Heart right ventricle (tissue), 16 donors: ENCODE results near the gene CCL4. TPM values are rescaled to one million over a fixed set of nuclear protein-coding genes. Genes with fewer than 3 reads are reported as not detected.
"Not testable (repeated sequence)": the region's sequence is repeated elsewhere in the genome, so short reads cannot be mapped to it uniquely, and the experiment has no call there.

Source experiments
- ATAC-seq, 8 donors: fragments of 200-7000 bp; cut with Tn5 transposase; one replicate each; pipeline ENCODE4 v1.9.1; 2020; ENCODE audit warnings: mild to moderate bottlenecking in 8 of 8, moderate library complexity in 8 of 8, moderate number of reproducible peaks in 1 of 8
- DNase-seq, 2 donors: peaks; one replicate each; pipeline ENCODE4 v3.0.0-alpha.2; 2020
- H3K27ac ChIP-seq, 10 donors: fragments of 200-600 bp; sonication (generic) in 2 of 10; one replicate each; pipeline versions ENCODE4 v1.5.0 to v1.8.0; 2020 to 2022; ENCODE audit warnings: mild to moderate bottlenecking in 3 of 10
- H3K27me3 ChIP-seq, 7 donors: fragments of 200-600 bp; one replicate each; pipeline ENCODE4 v1.8.0; 2021 to 2022; ENCODE audit warnings: mild to moderate bottlenecking in 2 of 7
- H3K36me3 ChIP-seq, 9 donors: fragments of 200-600 bp; sonication (generic) in 1 of 9; one replicate each; pipeline versions ENCODE4 v1.5.0 to v1.8.0; 2020 to 2022; ENCODE audit warnings: mild to moderate bottlenecking in 2 of 9
- H3K4me1 ChIP-seq, 9 donors: fragments of 200-600 bp; sonication (generic) in 1 of 9; one replicate each; pipeline versions ENCODE4 v1.5.0 to v1.8.0; 2020 to 2022; ENCODE audit warnings: mild to moderate bottlenecking in 4 of 9
- H3K4me3 ChIP-seq, 10 donors: fragments of 200-600 bp; sonication (generic) in 2 of 10; one replicate each; pipeline versions ENCODE4 v1.5.0 to v1.8.0; 2020 to 2022; ENCODE audit warnings: mild to moderate bottlenecking in 7 of 10, moderate library complexity in 2 of 10
- H3K9me3 ChIP-seq, 11 donors: fragments of 200-600 bp in 10 of 11; sonication (generic) in 2 of 11; one replicate each; pipeline versions ENCODE4 v1.5.0 to v1.8.0; 2013 to 2022; ENCODE audit warnings: mild to moderate bottlenecking in 2 of 11, control low read depth in 1 of 11, moderate library complexity in 1 of 11
- WGBS, 2 donors: extraction: QIAGEN DNeasy Blood & Tissue Kit; methylation state at CpG; one replicate each; pipeline ENCODE4 v1.1.7; 2013; ENCODE audit warnings: inconsistent platforms in 1 of 2; 5-methylcytosine and 5-hydroxymethylcytosine counted together
- intact Hi-C, 10 donors: fragments of 100-400 bp; cut with DNase I; formaldehyde crosslinking; loops; one replicate each; pipeline versions ENCODE4 v1.11.1 to v1.14.2; 2022
- polyA plus RNA-seq, 2 donors: library from polyadenylated mRNA; stranded (reverse); fragments of 200-250 nt; gene quantifications; one replicate each; pipeline ENCODE4 v1.2.3, GENCODE V29; 2013
- total RNA-seq, 10 donors: library from RNA; stranded (reverse); fragmentation: NEBNext Ultra II Directional in 3 of 10; extraction: Animal tissue kit (Norgen Biotek cat#: 25700) in 3 of 10; gene quantifications; one replicate each; pipeline versions ENCODE4 v1.2.1 to v1.2.4, GENCODE V29; 2021 to 2023
- TF ChIP-seq, protein P1 (sequence below), 9 donors: fragments of 200-600 bp; sonication (generic) in 2 of 9; IDR thresholded peaks; one replicate each; pipeline versions ENCODE4 v1.5.0 to v1.8.0; 2021 to 2022; ENCODE audit warnings: antibody characterized with exemption in 9 of 9, mild to moderate bottlenecking in 5 of 9, moderate library complexity in 1 of 9
- donor health status: Arrhythmogenic right ventricular cardiomyopathy.
- donor health status: ischemic (EF 13 %, LVEDD 7.1; RV severe dilation, severe dysfunction).
- donor health status: healthy with polysubstance abuse.
- donor health status: DM: no; HTN: yes; CAD: no.
- donor health status: DM: no; HTN: no; CAD: no.
- donor health status: ischemic (EF 25% LVEDD 6.9; RV normal size, moderate dysfunction).
- donor health status: ischemic (EF 25% LVEDD 5.7; RV mildly dilated, moderate dysfunction).
- donor health status: healthy.
- donor health status: DM: yes; HTN: yes; CAD: no.
- donor health status: Ischemic cardiomyopathy.
- donor health status: ischemic (EF 35%, LVEDD 5.7; RV mildly dilated, moderate dysfunction).
- donor health status: nonischemic (EF 11% LVEDD 7.7; RV severe dilation, severe dysfunction).
- donor health status: DM: yes; HTN: yes; CAD: no.
- donor health status: PGD.
- donor health status: ischemic (EF 29% LVEDD 5.4; RV normal size, mild dysfunction).
- donor health status: nonischemic (EF 23%, LVEDD 6.1; RV moderate dilation, normal function).

Gene CCL4
- total and polyA plus RNA-seq, 12 donors, result 0.32 to 18.2 (median 0.78) TPM

GRCh38 chr17:36104701-36105181 is 1.1 kb downstream of the CCL4 start:
- no peak for ATAC-seq
- H3K4me3 ChIP-seq, result peak overlapping the region in 1 of 10 donors; percentile 27
- intact Hi-C loops, result no loop called here
- H3K4me1 ChIP-seq, result peaks cover 0 to 45% (median 0%) of the 10 kb centered on the region in 9 donors
- DNase-seq, result no peak
- no peaks in the 10 kb centered on the region for H3K36me3 ChIP-seq
- TF ChIP-seq, protein P1, sequence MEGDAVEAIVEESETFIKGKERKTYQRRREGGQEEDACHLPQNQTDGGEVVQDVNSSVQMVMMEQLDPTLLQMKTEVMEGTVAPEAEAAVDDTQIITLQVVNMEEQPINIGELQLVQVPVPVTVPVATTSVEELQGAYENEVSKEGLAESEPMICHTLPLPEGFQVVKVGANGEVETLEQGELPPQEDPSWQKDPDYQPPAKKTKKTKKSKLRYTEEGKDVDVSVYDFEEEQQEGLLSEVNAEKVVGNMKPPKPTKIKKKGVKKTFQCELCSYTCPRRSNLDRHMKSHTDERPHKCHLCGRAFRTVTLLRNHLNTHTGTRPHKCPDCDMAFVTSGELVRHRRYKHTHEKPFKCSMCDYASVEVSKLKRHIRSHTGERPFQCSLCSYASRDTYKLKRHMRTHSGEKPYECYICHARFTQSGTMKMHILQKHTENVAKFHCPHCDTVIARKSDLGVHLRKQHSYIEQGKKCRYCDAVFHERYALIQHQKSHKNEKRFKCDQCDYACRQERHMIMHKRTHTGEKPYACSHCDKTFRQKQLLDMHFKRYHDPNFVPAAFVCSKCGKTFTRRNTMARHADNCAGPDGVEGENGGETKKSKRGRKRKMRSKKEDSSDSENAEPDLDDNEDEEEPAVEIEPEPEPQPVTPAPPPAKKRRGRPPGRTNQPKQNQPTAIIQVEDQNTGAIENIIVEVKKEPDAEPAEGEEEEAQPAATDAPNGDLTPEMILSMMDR (IDR thresholded peaks at IDR 0.05), result no peak
- WGBS, 2 donors, result 16 to 21% methylated on average over 4 of the region's 4 CpGs
- H3K9me3 ChIP-seq, result no peaks in the 10 kb centered on the region
- H3K27me3 ChIP-seq, result peaks cover 0 to 29% (median 4%) of the 10 kb centered on the region in 7 donors
- peak overlapping the region in 1 of 10 donors; percentile 73 for H3K27ac ChIP-seq

DNA sequence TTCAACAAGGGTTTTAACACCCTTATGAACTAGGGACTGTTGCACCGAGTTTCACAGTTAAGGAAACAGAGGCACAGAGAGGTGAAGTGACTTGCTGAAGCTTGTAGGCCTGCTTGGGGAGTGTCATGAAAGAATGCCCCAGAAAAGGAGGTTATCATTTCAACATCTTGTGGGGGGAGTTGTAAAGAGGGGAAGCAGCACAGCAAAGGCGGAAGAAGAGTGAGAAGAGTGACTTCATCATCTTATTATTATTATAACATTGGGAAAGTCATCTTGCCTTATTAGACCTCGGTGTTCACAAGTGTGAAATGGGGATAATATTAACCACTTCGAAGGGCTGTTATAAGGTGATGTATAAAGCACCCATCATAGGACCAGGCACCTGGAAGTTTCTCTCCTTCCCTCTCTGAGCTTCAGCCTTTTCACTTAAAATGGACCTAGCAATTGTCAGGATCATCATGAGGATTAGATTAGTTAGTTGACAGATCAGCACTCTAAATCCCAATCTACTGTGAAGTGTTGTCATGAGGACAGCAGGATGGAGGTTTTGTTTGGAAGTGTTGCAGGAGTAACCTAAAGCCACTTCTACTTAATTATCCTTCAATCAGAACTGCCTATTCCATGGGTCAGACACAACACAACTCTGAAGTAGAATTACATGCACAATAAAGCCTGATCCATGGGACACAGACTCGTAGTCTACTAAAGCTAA is 2.3 kb downstream of the CCL4 start:
- ATAC-seq (no peak), DNase-seq (no peak)
- intact Hi-C loops, result no loop called here
- H3K27ac ChIP-seq, result peak overlapping the region in 1 of 10 donors; percentile 73
- H3K27me3 ChIP-seq, result peaks cover 0 to 30% (median 4%) of the 10 kb centered on the region in 7 donors
- no peaks in the 10 kb centered on the region for H3K36me3 ChIP-seq
- 82 to 86% methylated on average over 5 of the region's 5 CpGs for WGBS, 2 donors
- TF ChIP-seq, protein P1 (IDR thresholded peaks at IDR 0.05), result no peak
- H3K4me3 ChIP-seq, result no peak overlapping the region
- H3K9me3 ChIP-seq, result no peaks in the 10 kb centered on the region
- peaks cover 0 to 45% (median 0%) of the 10 kb centered on the region in 9 donors for H3K4me1 ChIP-seq

DNA sequence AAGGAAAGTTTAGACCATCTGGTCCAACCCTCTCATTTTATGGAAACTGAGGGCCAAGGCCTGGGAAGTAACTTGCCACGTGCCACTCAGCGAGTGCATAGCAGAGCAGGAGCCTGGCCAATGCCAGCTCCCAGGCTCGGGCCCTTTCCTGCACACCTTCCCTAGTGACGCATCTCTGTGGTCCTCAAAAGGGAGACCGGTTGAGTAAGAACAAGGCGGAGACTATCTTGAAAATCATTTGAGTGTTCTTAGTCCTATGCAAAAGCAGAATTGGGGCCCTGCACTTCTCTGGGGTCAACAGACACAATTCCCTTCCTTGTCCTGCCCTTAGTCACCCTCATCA is 2.8 kb downstream of the CCL4 start:
- WGBS, 2 donors, result 87 to 94% methylated on average over 6 of the region's 6 CpGs
- intact Hi-C loops, result no loop called here
- DNase-seq, result no peak
- Histone ChIP-seq H3K4me3 (no peak overlapping the region), H3K9me3 (no peaks in the 10 kb centered on the region), H3K36me3 (no peaks in the 10 kb centered on the region), H3K4me1 (peaks cover 0 to 45% (median 0%) of the 10 kb centered on the region in 9 donors), H3K27ac (peak overlapping the region in 1 of 10 donors; percentile 73), H3K27me3 (peaks cover 0 to 30% (median 4%) of the 10 kb centered on the region in 7 donors)
- no peak for ATAC-seq
- TF ChIP-seq, protein P1 (IDR thresholded peaks at IDR 0.05), result no peak

DNA sequence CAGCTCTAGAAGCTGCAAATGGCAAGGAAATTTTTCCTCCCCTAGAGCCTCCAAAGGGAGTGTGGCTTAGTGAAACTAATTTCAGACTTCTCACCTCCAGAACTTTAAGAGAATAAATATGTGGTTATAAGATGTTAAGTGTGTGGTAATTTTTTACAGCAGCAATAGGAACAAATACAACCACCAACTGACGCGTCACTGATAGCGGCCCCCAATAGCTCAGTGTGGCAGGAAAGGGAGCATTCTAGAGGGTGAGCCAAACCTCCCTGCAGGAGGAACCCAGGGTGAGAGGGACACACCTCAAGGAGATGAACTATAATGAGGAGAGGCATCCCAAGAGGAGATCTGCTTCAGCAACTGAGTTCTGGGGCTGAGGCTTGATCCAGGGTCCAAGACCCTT is 4.0 kb downstream of the CCL4 start:
- WGBS, 2 donors, result 85 to 95% methylated on average over 3 of the region's 3 CpGs
- ATAC-seq, result peak in 1 of 8 donors; percentile 38
- intact Hi-C loops, result no loop called here

DNA sequence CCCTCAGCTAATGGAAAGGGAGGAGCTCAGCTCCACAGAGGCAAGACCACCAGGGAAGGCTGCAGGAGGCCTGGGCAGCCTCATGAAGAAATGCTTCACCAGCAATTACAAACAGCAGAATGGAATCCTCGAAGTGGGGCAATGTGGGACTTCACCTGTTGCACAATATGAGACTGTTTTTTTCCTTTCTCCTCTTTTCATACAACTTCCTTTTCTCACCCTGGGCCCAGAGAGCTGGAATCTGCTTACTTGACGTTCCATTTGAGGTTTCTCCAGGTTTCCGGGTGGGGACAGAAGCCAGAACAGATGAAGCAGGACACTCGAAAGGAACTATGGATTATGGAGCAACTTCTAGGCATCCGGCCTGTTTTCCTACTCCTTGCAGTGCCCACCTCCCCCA is 4.6 kb downstream of the CCL4 start:
- DNase-seq, ATAC-seq, H3K9me3 ChIP-seq, H3K4me3 ChIP-seq, H3K36me3 ChIP-seq, intact Hi-C loops: not testable (repeated sequence)
- WGBS, 2 donors, result 77 to 85% methylated on average over 5 of the region's 5 CpGs
- Histone ChIP-seq H3K27ac (peak overlapping the region in 1 of 10 donors; percentile 59), H3K27me3 (peaks cover 0 to 27% (median 4%) of the 10 kb centered on the region in 7 donors), H3K4me1 (peaks cover 0 to 36% (median 0%) of the 10 kb centered on the region in 9 donors)

More for the DNA sequence above, 4.0 kb downstream of the CCL4 start:
- TF ChIP-seq, protein P1 (IDR thresholded peaks at IDR 0.05), result no peak
- no peaks in the 10 kb centered on the region for H3K36me3 ChIP-seq
- H3K4me3 ChIP-seq, result no peak overlapping the region
- H3K27me3 ChIP-seq, result peaks cover 0 to 27% (median 4%) of the 10 kb centered on the region in 7 donors
- peak overlapping the region in 1 of 10 donors; percentile 59 for H3K27ac ChIP-seq
- H3K4me1 ChIP-seq, result peaks cover 0 to 41% (median 0%) of the 10 kb centered on the region in 9 donors
- H3K9me3 ChIP-seq, result peaks cover 0 to 3% (median 0%) of the 10 kb centered on the region in 11 donors
- DNase-seq, result no peak
